ENCODE data around the gene C2CD4A. TPM values are rescaled to one million over a fixed set of nuclear protein-coding genes. Genes with fewer than 3 reads are reported as not detected.

C2CD4A gene, protein sequence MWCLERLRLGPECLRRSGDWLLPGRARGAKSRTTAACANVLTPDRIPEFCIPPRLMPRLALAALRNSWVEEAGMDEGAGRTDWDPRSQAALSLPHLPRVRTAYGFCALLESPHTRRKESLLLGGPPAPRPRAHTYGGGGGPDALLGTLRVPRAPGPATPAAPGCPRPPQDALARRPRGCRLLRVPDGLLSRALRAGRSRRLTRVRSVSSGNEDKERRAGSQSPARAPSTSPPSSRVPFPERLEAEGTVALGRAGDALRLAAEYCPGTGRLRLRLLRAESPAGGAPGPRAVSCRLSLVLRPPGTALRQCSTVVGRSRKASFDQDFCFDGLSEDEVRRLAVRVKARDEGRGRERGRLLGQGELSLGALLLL
- polyA plus RNA-seq (2012; ENCODE audit: insufficient read depth, insufficient read length, low read depth): 0.25 TPM

DNA sequence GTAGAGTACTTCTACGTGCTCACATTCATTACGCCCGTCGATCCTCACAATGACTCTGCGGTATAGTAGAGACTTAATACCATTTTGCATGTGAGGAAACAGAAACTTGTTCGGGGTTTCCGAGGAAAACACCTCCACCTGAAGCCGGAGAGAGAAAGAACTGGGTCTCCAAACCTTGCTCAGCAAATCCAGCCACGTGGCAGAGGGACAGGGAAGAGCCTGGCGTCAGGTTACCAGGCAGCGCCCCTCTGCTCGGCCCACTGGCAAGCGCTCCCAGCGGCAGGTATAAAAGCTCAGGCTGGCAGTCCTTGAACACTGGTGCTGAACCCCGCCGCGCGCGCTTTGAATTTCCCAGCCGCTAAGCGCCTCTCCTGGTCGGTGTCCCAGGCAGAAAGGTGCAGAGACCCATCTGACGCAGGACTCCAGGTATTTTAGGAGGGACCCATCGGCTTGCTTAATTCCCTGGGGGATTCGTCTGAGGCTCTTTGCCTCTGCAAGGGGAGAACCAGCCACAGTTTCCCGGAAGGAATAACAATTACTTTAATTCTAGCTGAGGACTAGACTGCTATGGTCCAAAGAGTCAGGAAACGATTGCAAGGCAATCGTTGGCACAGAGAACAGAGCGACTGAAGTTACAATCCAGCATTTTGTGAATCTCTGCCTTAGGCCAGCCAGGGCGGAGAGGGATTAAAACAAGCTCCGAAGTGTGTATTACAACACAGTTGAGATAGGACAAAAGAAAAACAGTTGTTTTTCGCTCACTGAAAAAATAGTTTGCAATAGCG lies at the start of gene C2CD4A:
C2CD4A (plus strand) TSS at position 315 of the 785 bp plus-strand sequence. CDS start 637 bp downstream, outside the sequence.
- TF ChIP-seq, protein P1, sequence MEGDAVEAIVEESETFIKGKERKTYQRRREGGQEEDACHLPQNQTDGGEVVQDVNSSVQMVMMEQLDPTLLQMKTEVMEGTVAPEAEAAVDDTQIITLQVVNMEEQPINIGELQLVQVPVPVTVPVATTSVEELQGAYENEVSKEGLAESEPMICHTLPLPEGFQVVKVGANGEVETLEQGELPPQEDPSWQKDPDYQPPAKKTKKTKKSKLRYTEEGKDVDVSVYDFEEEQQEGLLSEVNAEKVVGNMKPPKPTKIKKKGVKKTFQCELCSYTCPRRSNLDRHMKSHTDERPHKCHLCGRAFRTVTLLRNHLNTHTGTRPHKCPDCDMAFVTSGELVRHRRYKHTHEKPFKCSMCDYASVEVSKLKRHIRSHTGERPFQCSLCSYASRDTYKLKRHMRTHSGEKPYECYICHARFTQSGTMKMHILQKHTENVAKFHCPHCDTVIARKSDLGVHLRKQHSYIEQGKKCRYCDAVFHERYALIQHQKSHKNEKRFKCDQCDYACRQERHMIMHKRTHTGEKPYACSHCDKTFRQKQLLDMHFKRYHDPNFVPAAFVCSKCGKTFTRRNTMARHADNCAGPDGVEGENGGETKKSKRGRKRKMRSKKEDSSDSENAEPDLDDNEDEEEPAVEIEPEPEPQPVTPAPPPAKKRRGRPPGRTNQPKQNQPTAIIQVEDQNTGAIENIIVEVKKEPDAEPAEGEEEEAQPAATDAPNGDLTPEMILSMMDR (IDR thresholded peaks at IDR 0.05; ENCODE audit: low read depth, low read length): peak; percentile 22; the same call in 1 of the 2 replicates
- no peaks in the 10 kb centered on the region for H3K36me3 ChIP-seq
- no peaks in the 10 kb centered on the region for H3K9me3 ChIP-seq
- peaks cover 8% of the 10 kb centered on the region for H3K27me3 ChIP-seq
- no peaks in the 10 kb centered on the region; the same call in 1 of the 2 replicates for H3K4me1 ChIP-seq
- peak within 1 kb of the TSS; percentile 59 for H3K4me3 ChIP-seq (ENCODE audit: low read depth, low read length)
- DNase-seq: peak; percentile 50

DNA sequence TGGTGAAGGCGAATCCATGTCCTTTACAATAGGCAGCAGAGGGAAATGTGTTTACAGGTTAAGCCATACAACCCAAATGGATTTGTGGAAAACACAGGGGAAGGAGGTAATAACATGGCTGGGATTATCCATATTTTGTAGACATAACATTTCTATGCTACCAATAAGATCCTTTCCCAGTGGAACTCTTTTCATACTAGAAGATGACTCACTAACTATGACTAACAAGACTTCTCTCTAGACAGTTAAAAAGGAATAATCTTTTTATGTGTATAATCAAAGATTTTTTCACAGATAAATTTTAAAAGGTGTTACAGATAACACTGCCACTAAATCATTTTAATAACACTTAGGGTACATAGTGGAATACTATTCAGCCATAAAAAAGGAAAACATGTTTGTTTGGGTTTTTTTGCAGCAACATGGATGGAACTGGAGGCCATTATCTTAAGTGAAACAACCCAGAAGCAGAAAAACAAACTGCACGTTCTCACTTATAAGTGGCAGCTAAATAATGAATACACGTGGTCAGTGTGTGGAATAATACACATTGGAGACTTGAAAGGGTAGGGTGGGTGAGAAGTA lies 46.1 kb upstream of the C2CD4A start:
- no peak for DNase-seq
- Histone ChIP-seq H3K4me3 (ENCODE audit: low read depth, low read length) (no peak overlapping the region), H3K36me3 (peaks cover 10% of the 10 kb centered on the region), H3K4me1 (peaks cover 3% of the 10 kb centered on the region; the same call in 1 of the 2 replicates), H3K9me3 (no peaks in the 10 kb centered on the region), H3K27me3 (no peaks in the 10 kb centered on the region)
- TF ChIP-seq, protein P1 (IDR thresholded peaks at IDR 0.05; ENCODE audit: low read depth, low read length): no peak

DNA sequence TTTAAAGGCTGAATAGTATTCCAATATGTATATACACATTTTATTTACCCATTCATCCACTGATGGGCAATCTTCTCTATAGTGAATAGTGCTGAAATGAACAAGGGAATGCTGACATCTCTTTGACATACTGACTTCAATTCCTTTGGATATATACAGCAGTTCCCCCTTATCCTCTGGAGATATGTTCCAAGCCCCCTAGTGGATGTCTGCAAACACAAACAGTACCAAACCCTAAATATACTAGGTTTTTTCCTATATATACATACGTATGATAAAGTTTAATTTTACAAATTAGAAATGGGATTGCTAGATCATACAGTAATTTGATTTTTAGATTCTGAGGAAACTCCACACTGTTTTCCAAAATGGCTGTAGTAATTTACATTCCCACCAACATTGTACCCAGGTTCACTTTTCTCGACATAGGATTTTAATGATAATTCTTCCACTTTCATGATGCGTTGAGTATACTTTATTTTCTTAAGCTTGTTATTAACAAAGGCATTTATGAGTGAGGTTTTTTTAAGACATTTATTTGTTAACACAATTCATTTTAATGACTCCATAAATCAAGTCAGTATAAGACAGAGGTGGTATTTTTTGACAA lies 44.7 kb upstream of the C2CD4A start:
- TF ChIP-seq, protein P1 (IDR thresholded peaks at IDR 0.05; ENCODE audit: low read depth, low read length): peak; percentile 66
- DNase-seq: peak; percentile 10
- Histone ChIP-seq H3K9me3 (no peaks in the 10 kb centered on the region), H3K27me3 (no peaks in the 10 kb centered on the region), H3K36me3 (peaks cover 10% of the 10 kb centered on the region), H3K4me3 (ENCODE audit: low read depth, low read length) (no peak overlapping the region), H3K4me1 (peaks cover 3% of the 10 kb centered on the region; the same call in 1 of the 2 replicates)

DNA sequence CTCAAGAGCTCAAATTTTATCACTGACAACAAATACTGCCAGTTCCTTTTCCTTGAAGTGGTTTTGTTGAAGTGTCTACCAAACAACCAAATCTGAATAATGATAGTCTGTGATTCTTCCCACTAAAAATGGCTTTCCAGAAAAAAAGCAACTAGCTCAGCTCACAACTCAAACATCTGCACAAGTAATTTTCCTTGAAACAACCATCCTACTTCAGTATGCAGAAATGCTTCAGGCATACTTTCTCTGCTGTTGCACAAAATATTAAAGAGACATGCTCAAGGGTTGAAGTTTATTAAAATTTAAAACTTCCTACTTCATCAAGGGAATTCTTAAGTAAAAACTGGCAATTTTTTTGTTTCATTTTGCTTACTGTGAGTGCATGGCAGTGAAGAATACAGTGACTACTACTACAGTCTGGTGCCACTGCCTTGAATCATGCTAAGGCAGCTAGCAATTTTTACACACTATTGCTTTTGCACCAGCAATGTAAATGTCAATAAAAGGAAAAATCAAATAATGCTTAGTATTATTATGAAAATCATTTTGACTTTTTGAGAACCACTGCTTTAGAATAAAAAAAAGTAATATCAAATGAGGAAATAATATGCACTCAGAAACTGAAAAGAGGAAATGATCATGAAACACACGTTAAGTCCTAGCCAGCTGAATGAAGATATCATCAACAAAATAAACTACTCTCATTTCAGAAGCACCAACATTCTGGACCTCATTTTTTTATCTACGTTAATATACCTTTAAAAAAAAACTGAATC lies 40.1 kb upstream of the C2CD4A start:
- peaks cover 3% of the 10 kb centered on the region; the same call in 1 of the 2 replicates for H3K4me1 ChIP-seq
- TF ChIP-seq, protein P1 (IDR thresholded peaks at IDR 0.05; ENCODE audit: low read depth, low read length): no peak
- H3K36me3 ChIP-seq: peaks cover 3% of the 10 kb centered on the region; the same call in 1 of the 2 replicates
- no peak for DNase-seq
- H3K9me3 ChIP-seq: no peaks in the 10 kb centered on the region
- no peak overlapping the region for H3K4me3 ChIP-seq (ENCODE audit: low read depth, low read length)
- no peaks in the 10 kb centered on the region for H3K27me3 ChIP-seq

DNA sequence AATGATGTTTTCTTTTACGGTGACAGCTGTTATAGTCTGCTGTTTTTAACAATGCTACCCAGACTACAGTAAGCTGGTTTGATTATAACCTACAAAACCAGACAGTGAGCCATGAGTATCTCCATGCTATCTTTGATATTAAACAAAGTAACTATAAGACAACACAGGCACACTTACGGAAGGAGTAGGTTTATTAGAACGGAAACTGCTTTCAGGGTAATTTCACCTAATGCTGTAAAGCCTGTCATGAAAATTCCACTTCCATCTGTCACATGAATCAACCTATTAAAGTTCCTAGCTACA lies 39.6 kb upstream of the C2CD4A start:
- peaks cover 3% of the 10 kb centered on the region; the same call in 1 of the 2 replicates for H3K4me1 ChIP-seq
- TF ChIP-seq, protein P1 (IDR thresholded peaks at IDR 0.05; ENCODE audit: low read depth, low read length): no peak
- no peaks in the 10 kb centered on the region; the same call in 1 of the 2 replicates for H3K36me3 ChIP-seq

More for the DNA sequence above, 39.6 kb upstream of the C2CD4A start:
- no peak overlapping the region for H3K4me3 ChIP-seq (ENCODE audit: low read depth, low read length)
- DNase-seq: no peak
- no peaks in the 10 kb centered on the region for H3K27me3 ChIP-seq
- no peaks in the 10 kb centered on the region for H3K9me3 ChIP-seq

Data from BE2C (cell line).